CD4-positive, alpha-beta memory T cell (primary cell): ENCODE data around the gene KRTAP10-1. TPM values are rescaled to one million over a fixed set of nuclear protein-coding genes. Genes with fewer than 3 reads are reported as not detected.

ENCODE experiments used
- CTCF ChIA-PET: fragments of 350-600 bp; sonication (Branson Sonifier 250); formaldehyde crosslinking; loops from one replicate; lab custom pipeline; 2021; ENCODE audit warnings: inconsistent platforms; ENCODE audit not compliant: partially characterized antibody; lab: Charles Lee
- POLR2A ChIA-PET: fragments of 350-600 bp; sonication (Branson Sonifier 250); formaldehyde crosslinking; loops from one replicate; lab custom pipeline; 2021; ENCODE audit not compliant: partially characterized antibody; lab: Charles Lee
- DNase-seq, 5 donors: peaks; one replicate each; pipeline versions ENCODE4 v3.0.0 to v3.0.0-alpha.2; 2020 to 2022; ENCODE audit warnings: mixed read lengths in 1 of 5
- H3K27ac ChIP-seq: one replicate; pipeline ENCODE4 v1.7.0; 2013; ENCODE audit warnings: low read depth, low read length
- H3K27me3 ChIP-seq: 2 replicates; pipeline ENCODE4 v1.7.0; 2013; ENCODE audit warnings: mild to moderate bottlenecking, low read length, moderate library complexity; ENCODE audit not compliant: insufficient read depth
- H3K36me3 ChIP-seq: 2 replicates; pipeline ENCODE4 v1.7.0; 2013; ENCODE audit warnings: mild to moderate bottlenecking, low read length, moderate library complexity; ENCODE audit not compliant: insufficient read depth
- H3K4me1 ChIP-seq: 2 replicates; pipeline ENCODE4 v1.7.0; 2013; ENCODE audit warnings: mild to moderate bottlenecking, low read length, moderate library complexity; ENCODE audit not compliant: insufficient read depth
- H3K4me3 ChIP-seq, 2 donors: one replicate each; pipeline ENCODE4 v1.7.0; 2013; ENCODE audit warnings: low read length in 2 of 2, mild to moderate bottlenecking in 1 of 2
- H3K9me3 ChIP-seq, 2 donors: one replicate each; pipeline ENCODE4 v1.7.0; 2013; ENCODE audit warnings: low read length in 2 of 2, control low read depth in 1 of 2; ENCODE audit not compliant: control insufficient read depth in 1 of 2
- H3K27ac Mint-ChIP-seq, 7 donors: one replicate each; pipeline ENCODE4 v1.8.0; 2020 to 2021; ENCODE audit warnings: mixed read lengths in 7 of 7, mild to moderate bottlenecking in 6 of 7, inconsistent platforms in 3 of 7, moderate library complexity in 3 of 7
- H3K27me3 Mint-ChIP-seq, 2 donors: one replicate each; pipeline ENCODE4 v1.8.0; 2020 to 2021; ENCODE audit warnings: mixed read lengths in 2 of 2
- H3K36me3 Mint-ChIP-seq, 2 donors: one replicate each; pipeline ENCODE4 v1.8.0; 2020 to 2021; ENCODE audit warnings: mixed read lengths in 2 of 2, inconsistent platforms in 1 of 2, mild to moderate bottlenecking in 1 of 2
- H3K4me1 Mint-ChIP-seq, 4 donors: one replicate each; pipeline ENCODE4 v1.8.0; 2020 to 2021; ENCODE audit warnings: mixed read lengths in 4 of 4, mild to moderate bottlenecking in 1 of 4
- H3K4me3 Mint-ChIP-seq, 8 donors: one replicate each; pipeline ENCODE4 v1.8.0; 2020 to 2021; ENCODE audit warnings: mixed read lengths in 8 of 8, mild to moderate bottlenecking in 7 of 8, moderate library complexity in 6 of 8, inconsistent platforms in 3 of 8
- H3K9me3 Mint-ChIP-seq, 8 donors: one replicate each; pipeline ENCODE4 v1.8.0; 2020 to 2021; ENCODE audit warnings: mixed read lengths in 8 of 8, mild to moderate bottlenecking in 5 of 8, inconsistent platforms in 3 of 8, moderate library complexity in 1 of 8
- intact Hi-C: fragments of 100-400 bp; cut with micrococcal nuclease; formaldehyde crosslinking; loops from one replicate; pipeline ENCODE4 v1.15.1; 2023
- polyA plus RNA-seq, 2 donors: library from polyadenylated mRNA; unstranded; fragments of 300-500 nt; fragmentation: Illumina TruSeq; gene quantifications; one replicate each; pipeline ENCODE4 v1.2.3, GENCODE V29; 2021
- total RNA-seq, 2 experiments: library from RNA; stranded (reverse); gene quantifications; one replicate each; pipeline ENCODE4 v1.2.3, GENCODE V29; 2021

KRTAP10-1 gene
- total and polyA plus RNA-seq, 4 experiments from 2014 or later: not detected

DNA sequence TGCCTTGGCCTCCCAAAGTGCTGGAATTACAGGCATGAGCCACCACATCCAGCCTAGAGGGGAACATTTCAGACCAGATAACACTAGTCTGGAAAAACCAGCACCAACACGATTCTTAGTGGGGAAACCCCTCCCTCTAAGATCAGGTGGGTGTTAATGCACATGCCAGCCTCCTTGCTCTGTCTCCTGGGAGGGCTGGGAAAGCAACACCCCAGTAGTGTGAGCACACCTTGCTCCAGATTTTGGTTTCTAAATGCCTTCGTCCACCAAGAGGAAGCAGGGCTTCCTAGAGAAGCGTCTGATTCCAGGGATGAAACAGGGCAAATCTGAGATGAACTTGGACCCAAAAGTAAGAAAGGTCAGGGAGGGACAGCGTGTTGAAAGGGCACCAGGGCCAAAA, 31.3 kb upstream of the KRTAP10-1 start:
- CTCF ChIA-PET: no interaction called here
- POLR2A ChIA-PET: no interaction called here
- no peaks in the 10 kb centered on the region for H3K36me3 ChIP-seq
- no peaks in the 10 kb centered on the region for H3K9me3 ChIP-seq
- DNase-seq: no peak
- intact Hi-C loops: no loop called here
- Mint-ChIP-seq H3K4me3 (peak overlapping the region in 1 of 8 donors; percentile 0), H3K4me1 (peaks cover 0 to 10% (median 4%) of the 10 kb centered on the region in 4 donors), H3K9me3 (peaks cover 0 to 8% (median 3%) of the 10 kb centered on the region in 8 donors), H3K27ac (peak overlapping the region in 1 of 7 donors; percentile 27), H3K36me3 (no peaks in the 10 kb centered on the region), H3K27me3 (peaks cover 3 to 7% of the 10 kb centered on the region in 2 donors)
- H3K27ac ChIP-seq: no peak overlapping the region
- no peaks in the 10 kb centered on the region for H3K27me3 ChIP-seq
- no peak overlapping the region for H3K4me3 ChIP-seq
- no peaks in the 10 kb centered on the region for H3K4me1 ChIP-seq

- Histone ChIP-seq H3K36me3 (no peaks in the 10 kb centered on the region), H3K4me3 (no peak overlapping the region), H3K9me3 (no peaks in the 10 kb centered on the region), H3K27ac (no peak overlapping the region), H3K27me3 (no peaks in the 10 kb centered on the region), H3K4me1 (peaks cover 7% of the 10 kb centered on the region)
- Mint-ChIP-seq H3K4me1 (peaks cover 5 to 14% (median 8%) of the 10 kb centered on the region in 4 donors), H3K36me3 (no peaks in the 10 kb centered on the region), H3K4me3 (no peak overlapping the region), H3K9me3 (peaks cover 0 to 6% (median 1%) of the 10 kb centered on the region in 8 donors), H3K27me3 (peaks cover 3 to 7% of the 10 kb centered on the region in 2 donors), H3K27ac (no peak overlapping the region)
- no peak for DNase-seq
- POLR2A ChIA-PET: no interaction called here
- intact Hi-C loops: no loop called here
- CTCF ChIA-PET: interaction anchor here (0.6 kb wide), 1 partner anchor 13 kb away, joined by 3 read pairs; no protein-coding TSS in a partner anchor
These were observed 30.0 kb upstream of the KRTAP10-1 start for GRCh38 chr21:44569861-44570517.

DNA sequence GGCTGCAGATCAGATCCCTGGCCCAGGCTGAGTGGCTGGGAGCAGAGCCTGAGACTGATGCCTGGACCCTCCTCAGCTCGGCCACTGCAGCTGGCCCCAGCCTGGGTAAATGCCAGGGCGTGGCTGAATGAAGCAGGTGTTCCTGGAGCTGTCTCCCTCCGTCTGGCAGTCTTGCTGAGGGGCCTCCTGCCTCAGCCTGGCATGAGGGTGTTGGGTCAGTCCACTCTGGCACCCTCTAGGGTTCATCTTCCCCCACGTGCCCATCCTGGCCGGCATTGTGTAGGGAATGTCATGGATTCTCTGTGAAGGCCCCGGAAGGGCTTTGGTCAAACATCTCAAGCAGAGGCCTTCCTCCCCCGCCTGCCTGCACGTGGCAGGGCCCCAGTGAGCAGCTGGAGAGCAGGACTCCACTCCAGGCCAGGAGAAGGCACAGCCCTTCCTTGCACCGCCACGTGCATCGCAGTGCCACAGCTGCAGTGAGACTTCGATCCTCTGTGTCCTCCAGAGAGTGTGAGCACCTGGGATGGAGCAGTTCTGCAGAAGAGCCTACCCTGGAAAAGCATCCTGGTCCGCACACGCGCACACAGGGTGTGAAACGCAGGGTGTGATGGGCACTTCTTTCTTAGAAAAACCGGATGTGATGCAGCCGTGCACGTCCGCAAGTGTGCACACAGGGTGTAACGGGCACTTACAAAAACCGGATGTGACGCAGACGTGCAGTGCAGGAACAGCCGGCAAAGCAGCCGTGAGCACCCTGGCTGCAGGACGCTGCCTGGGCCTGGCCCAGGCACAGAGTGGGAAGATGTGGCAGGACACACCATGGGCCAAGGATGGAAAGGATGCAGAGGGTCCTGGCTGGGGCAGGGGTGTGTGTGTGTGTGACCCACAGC, 28.9 kb upstream of the KRTAP10-1 start:
- Histone ChIP-seq H3K27ac (no peak overlapping the region), H3K4me1 (peaks cover 13% of the 10 kb centered on the region), H3K27me3 (no peaks in the 10 kb centered on the region), H3K9me3 (no peaks in the 10 kb centered on the region), H3K4me3 (no peak overlapping the region), H3K36me3 (no peaks in the 10 kb centered on the region)
- peaks cover 10 to 14% (median 11%) of the 10 kb centered on the region in 4 donors for H3K4me1 Mint-ChIP-seq
- no peak for DNase-seq
- peaks cover 0 to 6% (median 1%) of the 10 kb centered on the region in 8 donors for H3K9me3 Mint-ChIP-seq
- H3K27me3 Mint-ChIP-seq: peaks cover 1 to 4% of the 10 kb centered on the region in 2 donors
- intact Hi-C loops: no loop called here
- CTCF ChIA-PET: interaction anchor here (1.1 kb wide), 1 partner anchor 173 kb away, joined by 3 read pairs; no protein-coding TSS in a partner anchor
- peak overlapping the region in 1 of 8 donors; percentile 42 for H3K4me3 Mint-ChIP-seq
- H3K27ac Mint-ChIP-seq: peak overlapping the region in 2 of 7 donors; percentile 48 to 76
- no peaks in the 10 kb centered on the region for H3K36me3 Mint-ChIP-seq
- POLR2A ChIA-PET: no interaction called here

- H3K4me1 ChIP-seq: peaks cover 13% of the 10 kb centered on the region
- H3K9me3 ChIP-seq: no peaks in the 10 kb centered on the region
- H3K4me1 Mint-ChIP-seq: peaks cover 10 to 14% (median 11%) of the 10 kb centered on the region in 4 donors
- H3K27ac Mint-ChIP-seq: no peak overlapping the region
- no peaks in the 10 kb centered on the region for H3K36me3 ChIP-seq
- H3K36me3 Mint-ChIP-seq: no peaks in the 10 kb centered on the region
- H3K9me3 Mint-ChIP-seq: peaks cover 0 to 6% (median 2%) of the 10 kb centered on the region in 8 donors
- H3K4me3 Mint-ChIP-seq: no peak overlapping the region
- ChIA-PET POLR2A (no interaction called here), CTCF (interaction anchor here (1.1 kb wide), 1 partner anchor 174 kb away, joined by 3 read pairs; no protein-coding TSS in a partner anchor)
- H3K27ac ChIP-seq: no peak overlapping the region
- no peaks in the 10 kb centered on the region for H3K27me3 ChIP-seq
- H3K27me3 Mint-ChIP-seq: peaks cover 1 to 4% of the 10 kb centered on the region in 2 donors
- H3K4me3 ChIP-seq: no peak overlapping the region
- no peak for DNase-seq
- intact Hi-C loops: no loop called here
These were observed 28.3 kb upstream of the KRTAP10-1 start for GRCh38 chr21:44568261-44568660.

DNA sequence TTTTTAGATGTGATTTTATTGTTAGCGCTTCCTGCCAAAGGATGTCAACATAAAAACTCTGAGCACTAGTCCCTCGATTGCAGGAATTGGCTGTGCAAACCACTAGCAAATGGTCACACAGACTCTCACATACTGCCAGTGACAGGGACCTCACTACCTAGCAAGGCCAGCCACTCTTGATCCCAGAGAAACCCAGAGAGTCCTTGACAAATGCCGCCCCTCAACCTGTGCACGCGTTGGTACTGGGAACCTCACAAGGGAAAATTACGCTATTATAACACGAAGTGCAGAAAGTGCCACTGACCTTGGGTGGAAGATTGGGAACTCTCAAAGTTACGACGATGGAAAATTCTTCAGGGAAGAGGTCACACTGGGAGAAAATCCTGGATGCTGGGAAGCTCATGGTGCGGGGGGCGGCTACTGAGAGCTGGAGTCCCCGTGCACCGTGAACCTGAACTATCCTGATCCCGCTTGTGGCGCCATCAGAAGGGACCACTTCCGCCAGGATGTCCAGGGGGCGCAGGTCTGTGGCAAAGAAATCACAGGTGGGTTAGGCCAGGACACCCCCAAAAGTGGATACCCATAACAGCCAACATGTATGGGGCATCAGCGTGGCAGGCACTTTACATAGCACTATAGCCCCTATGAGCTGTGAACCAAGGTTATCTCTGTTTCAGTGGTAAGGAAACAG, 27.6 kb upstream of the KRTAP10-1 start:
- no peaks in the 10 kb centered on the region for H3K36me3 Mint-ChIP-seq
- H3K4me3 Mint-ChIP-seq: no peak overlapping the region
- POLR2A ChIA-PET: no interaction called here

GRCh38 chr21:44566403-44566802, 26.4 kb upstream of the KRTAP10-1 start:
- no peak for DNase-seq
- CTCF ChIA-PET: no interaction called here
- H3K9me3 ChIP-seq: no peaks in the 10 kb centered on the region
- no peak overlapping the region for H3K4me3 ChIP-seq
- no peaks in the 10 kb centered on the region for H3K27me3 ChIP-seq
- H3K27me3 Mint-ChIP-seq: peaks cover 1 to 2% of the 10 kb centered on the region in 2 donors
- peaks cover 10 to 14% (median 11%) of the 10 kb centered on the region in 4 donors for H3K4me1 Mint-ChIP-seq
- peaks cover 2 to 20% (median 16%) of the 10 kb centered on the region in 8 donors for H3K9me3 Mint-ChIP-seq
- H3K4me3 Mint-ChIP-seq: no peak overlapping the region
- peaks cover 0 to 3% of the 10 kb centered on the region in 2 donors for H3K36me3 Mint-ChIP-seq
- H3K4me1 ChIP-seq: peaks cover 13% of the 10 kb centered on the region
- H3K27ac Mint-ChIP-seq: no peak overlapping the region
- H3K36me3 ChIP-seq: no peaks in the 10 kb centered on the region
- intact Hi-C loops: no loop called here
- POLR2A ChIA-PET: no interaction called here
- no peak overlapping the region for H3K27ac ChIP-seq

More for the DNA sequence above, 27.6 kb upstream of the KRTAP10-1 start:
- Mint-ChIP-seq H3K9me3 (peaks cover 0 to 11% (median 5%) of the 10 kb centered on the region in 8 donors), H3K27ac (peak overlapping the region in 2 of 7 donors; percentile 4 to 17), H3K27me3 (peaks cover 1 to 4% of the 10 kb centered on the region in 2 donors), H3K4me1 (peaks cover 10 to 14% (median 11%) of the 10 kb centered on the region in 4 donors)
- no peak for DNase-seq
- no peaks in the 10 kb centered on the region for H3K27me3 ChIP-seq
- H3K36me3 ChIP-seq: no peaks in the 10 kb centered on the region
- no peak overlapping the region for H3K27ac ChIP-seq
- no peaks in the 10 kb centered on the region for H3K9me3 ChIP-seq
- CTCF ChIA-PET: interaction anchor here (1.1 kb wide), 1 partner anchor 175 kb away, joined by 3 read pairs; no protein-coding TSS in a partner anchor
- H3K4me3 ChIP-seq: no peak overlapping the region
- peaks cover 13% of the 10 kb centered on the region for H3K4me1 ChIP-seq
- intact Hi-C loops: no loop called here
